Trophoblast cell (in vitro differentiated cells and primary cell): Measurements from ENCODE around the gene DYRK3.

ENCODE experiments used
- DNase-seq, 2 donors: peaks; one replicate each; pipeline ENCODE4 v3.0.0-alpha.2; 2016
- H2AFZ ChIP-seq: 2 replicates; pipeline ENCODE4 v1.6.1; 2013; ENCODE audit warnings: low read length, moderate library complexity, mild to moderate bottlenecking; ENCODE audit not compliant: insufficient read depth, poor library complexity
- H2AK5ac ChIP-seq: 2 replicates; pipeline ENCODE4 v1.6.1; 2013; ENCODE audit warnings: mild to moderate bottlenecking, low read length
- H2BK120ac ChIP-seq: 2 replicates; pipeline ENCODE4 v1.6.1; 2013; ENCODE audit warnings: low read length, mild to moderate bottlenecking, moderate library complexity; ENCODE audit not compliant: insufficient read depth, poor library complexity
- H2BK12ac ChIP-seq: 2 replicates; pipeline ENCODE4 v1.6.1; 2013; ENCODE audit warnings: mild to moderate bottlenecking, low read length, moderate library complexity
- H2BK5ac ChIP-seq: 2 replicates; pipeline ENCODE4 v1.6.1; 2013; ENCODE audit warnings: low read length, low read depth, moderate library complexity, mild to moderate bottlenecking; ENCODE audit not compliant: poor library complexity
- H3K14ac ChIP-seq: 2 replicates; pipeline ENCODE4 v1.6.1; 2013; ENCODE audit warnings: mild to moderate bottlenecking, low read length
- H3K18ac ChIP-seq: 2 replicates; pipeline ENCODE4 v1.6.1; 2013; ENCODE audit warnings: mild to moderate bottlenecking, low read length
- H3K23ac ChIP-seq: 2 replicates; pipeline ENCODE4 v1.6.1; 2013; ENCODE audit warnings: low read length
- H3K27ac ChIP-seq: 2 replicates; pipeline ENCODE4 v1.5.1; 2013; ENCODE audit warnings: low read depth, mild to moderate bottlenecking, inconsistent platforms, low read length, moderate library complexity
- H3K27me3 ChIP-seq: 2 replicates; pipeline ENCODE4 v1.6.1; 2013; ENCODE audit warnings: inconsistent platforms, mild to moderate bottlenecking, low read length, moderate library complexity; ENCODE audit not compliant: insufficient read depth
- H3K36me3 ChIP-seq, 2 experiments: 1 replicate in 1 of 2; 2 replicates in 1 of 2; pipeline ENCODE4 v1.6.1; 2013; ENCODE audit warnings: low read length in 2 of 2, mild to moderate bottlenecking in 2 of 2, moderate library complexity in 1 of 2; ENCODE audit not compliant: insufficient read depth in 2 of 2, control insufficient read depth in 1 of 2
- H3K4ac ChIP-seq: 2 replicates; pipeline ENCODE4 v1.6.1; 2013; ENCODE audit warnings: low read depth, mild to moderate bottlenecking, low read length, moderate library complexity
- H3K4me1 ChIP-seq, 2 experiments: 1 replicate in 1 of 2; 2 replicates in 1 of 2; pipeline ENCODE4 v1.6.1; 2013; ENCODE audit warnings: low read length in 2 of 2, mild to moderate bottlenecking in 2 of 2, moderate library complexity in 1 of 2; ENCODE audit not compliant: insufficient read depth in 2 of 2, control insufficient read depth in 1 of 2
- H3K4me2 ChIP-seq: 2 replicates; pipeline ENCODE4 v1.6.1; 2013; ENCODE audit warnings: inconsistent platforms, mild to moderate bottlenecking, low read length, moderate library complexity
- H3K4me3 ChIP-seq: 2 replicates; pipeline ENCODE4 v1.5.1; 2013; ENCODE audit warnings: mild to moderate bottlenecking, low read depth, low read length, inconsistent platforms
- H3K79me1 ChIP-seq: one replicate; pipeline ENCODE4 v1.6.1; 2013; ENCODE audit warnings: low read length
- H3K79me2 ChIP-seq: 2 replicates; pipeline ENCODE4 v1.6.1; 2013; ENCODE audit warnings: low read length, mild to moderate bottlenecking; ENCODE audit not compliant: control insufficient read depth, insufficient read depth, poor library complexity
- H3K9ac ChIP-seq: 2 replicates; pipeline ENCODE4 v1.6.1; 2013; ENCODE audit warnings: mild to moderate bottlenecking, low read length
- H3K9me3 ChIP-seq: 2 replicates; pipeline ENCODE4 v1.6.1; 2013; ENCODE audit warnings: low read depth, mild to moderate bottlenecking, control low read depth, inconsistent platforms, low read length; ENCODE audit not compliant: insufficient read depth
- H4K12ac ChIP-seq: 2 replicates; pipeline ENCODE4 v1.6.1; 2013; ENCODE audit warnings: low read depth, mild to moderate bottlenecking, low read length, moderate library complexity
- H4K8ac ChIP-seq: 2 replicates; pipeline ENCODE4 v1.6.1; 2013; ENCODE audit warnings: low read depth, mild to moderate bottlenecking, low read length, moderate library complexity
- H4K91ac ChIP-seq: one replicate; pipeline ENCODE4 v1.6.1; 2013; ENCODE audit warnings: low read depth, mild to moderate bottlenecking, low read length, moderate library complexity
- WGBS: extraction: QIAGEN DNeasy Blood & Tissue Kit; methylation state at CpG from one replicate; pipeline ENCODE4 v1.1.7; 2013; ENCODE audit warnings: missing lambda C conversion rate; ENCODE audit not compliant: insufficient read length, insufficient coverage; ENCODE audit errors: extremely low coverage; 5-methylcytosine and 5-hydroxymethylcytosine counted together

Gene DYRK3

DNA sequence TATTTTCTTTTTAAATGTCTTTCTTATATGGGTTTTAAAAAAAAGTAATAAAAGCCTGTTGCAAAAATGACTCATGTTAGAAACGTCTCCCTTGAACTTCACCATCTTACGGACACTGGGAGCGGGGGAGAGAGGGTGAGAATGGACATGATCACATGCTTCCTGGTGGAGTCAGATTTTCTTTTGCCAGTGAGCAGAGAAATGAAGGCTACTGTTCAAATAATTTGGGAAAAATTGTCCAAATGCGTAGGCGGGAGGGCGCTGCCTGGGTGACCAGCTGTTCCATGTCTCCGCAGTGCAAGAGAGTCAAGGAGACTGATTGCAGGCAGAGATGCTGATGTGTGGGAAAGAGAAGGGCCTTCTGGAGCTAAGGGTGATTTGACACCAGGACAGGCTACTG is 46.1 kb upstream of the DYRK3 start:
- H3K79me2 ChIP-seq, result no peaks in the 10 kb centered on the region
- H4K91ac ChIP-seq, result no peak overlapping the region
- peaks cover 9 to 11% of the 10 kb centered on the region in 2 experiments for H3K36me3 ChIP-seq
- H3K4me2 ChIP-seq, result no peak overlapping the region
- H3K4ac ChIP-seq, result no peak overlapping the region
- H3K79me1 ChIP-seq, result no peaks in the 10 kb centered on the region
- H3K9ac ChIP-seq, result no peak overlapping the region
- no peak overlapping the region for H2BK12ac ChIP-seq
- no peak overlapping the region for H2AFZ ChIP-seq
- no peak overlapping the region for H4K8ac ChIP-seq
- no CpG with 5 or more reads among the region's 7 CpGs for WGBS
- H4K12ac ChIP-seq, result no peak overlapping the region
- no peak overlapping the region for H3K4me3 ChIP-seq
- DNase-seq, result no peak
- no peak overlapping the region for H2AK5ac ChIP-seq
- H3K14ac ChIP-seq, result no peak overlapping the region
- no peaks in the 10 kb centered on the region for H3K27me3 ChIP-seq
- H3K27ac ChIP-seq, result no peak overlapping the region
- no peak overlapping the region for H2BK5ac ChIP-seq
- no peaks in the 10 kb centered on the region for H3K4me1 ChIP-seq
- peaks cover 4% of the 10 kb centered on the region for H3K9me3 ChIP-seq
- H3K23ac ChIP-seq, result no peak overlapping the region
- no peak overlapping the region for H3K18ac ChIP-seq
- H2BK120ac ChIP-seq, result no peak overlapping the region

DNA sequence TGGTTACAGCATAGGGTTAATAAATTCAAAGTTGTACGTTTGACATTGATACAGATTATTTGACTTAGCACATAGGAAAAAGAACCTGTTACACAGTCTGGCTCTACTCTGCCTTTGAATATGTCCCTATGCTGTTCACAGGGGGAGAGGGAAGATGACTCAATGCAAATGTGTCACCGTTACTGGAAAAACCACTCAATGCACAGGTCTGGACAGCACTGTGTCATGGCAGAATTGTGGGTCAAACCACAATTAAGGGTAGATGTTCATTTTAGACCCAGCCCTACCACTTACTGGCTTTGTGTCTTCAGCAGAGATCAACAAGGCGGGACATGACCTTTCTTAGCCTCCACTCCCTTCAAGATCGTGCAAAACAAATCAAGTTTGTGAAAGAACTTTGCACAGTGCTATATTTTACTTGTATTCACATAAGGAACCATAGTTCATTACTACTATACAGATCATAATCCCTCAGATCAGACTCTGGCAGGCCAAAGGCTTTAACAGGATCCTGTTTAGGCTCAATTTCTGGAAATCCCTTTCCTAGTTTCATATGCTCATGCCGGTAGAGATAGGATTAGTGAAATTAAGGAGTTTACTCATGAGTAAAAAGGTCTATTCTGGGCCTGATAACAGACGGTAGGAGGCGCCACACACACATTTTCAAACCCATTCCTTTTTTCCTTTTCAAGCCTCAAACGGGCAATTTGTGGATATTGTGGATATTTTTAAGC is 45.1 kb upstream of the DYRK3 start:
- Histone ChIP-seq H3K9ac (no peak overlapping the region), H3K4ac (no peak overlapping the region), H3K4me2 (no peak overlapping the region), H2BK120ac (no peak overlapping the region), H3K79me1 (no peaks in the 10 kb centered on the region), H3K18ac (no peak overlapping the region), H2AFZ (no peak overlapping the region), H3K4me1 (no peaks in the 10 kb centered on the region), H2BK12ac (no peak overlapping the region), H4K12ac (no peak overlapping the region), H4K8ac (no peak overlapping the region), H3K79me2 (no peaks in the 10 kb centered on the region), H4K91ac (no peak overlapping the region), H2AK5ac (no peak overlapping the region), H3K4me3 (no peak overlapping the region), H3K23ac (no peak overlapping the region), H3K9me3 (peaks cover 2% of the 10 kb centered on the region), H3K27ac (no peak overlapping the region), H2BK5ac (no peak overlapping the region), H3K14ac (no peak overlapping the region), H3K27me3 (no peaks in the 10 kb centered on the region), H3K36me3 (peaks cover 9 to 16% of the 10 kb centered on the region in 2 experiments)
- no CpG with 5 or more reads among the region's 8 CpGs for WGBS
- peak; percentile 35 to 47 for DNase-seq

DNA sequence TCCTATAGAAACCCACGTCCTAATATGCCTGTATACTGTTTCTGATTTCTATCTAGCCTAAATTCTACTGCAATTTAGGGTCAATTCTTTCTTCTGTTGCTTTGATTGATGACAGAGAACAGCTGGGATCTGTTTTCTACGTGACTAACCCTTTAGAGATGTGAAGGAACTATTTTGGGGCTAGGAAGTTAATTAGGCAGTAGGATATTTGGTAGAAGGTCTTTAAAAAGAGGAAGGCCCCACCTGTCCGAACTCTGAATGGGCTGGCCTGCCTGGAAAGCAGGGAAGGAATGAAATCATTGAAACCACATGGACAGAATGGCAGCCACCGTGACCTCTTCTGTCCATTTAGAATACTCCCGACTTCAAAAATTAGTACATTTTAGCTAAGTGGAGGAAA is 44.1 kb upstream of the DYRK3 start:
- peaks cover 2% of the 10 kb centered on the region for H3K9me3 ChIP-seq
- no peaks in the 10 kb centered on the region for H3K79me1 ChIP-seq
- H3K4me1 ChIP-seq, result no peaks in the 10 kb centered on the region
- no peak overlapping the region for H4K12ac ChIP-seq
- no peak overlapping the region for H2BK5ac ChIP-seq
- H3K4ac ChIP-seq, result no peak overlapping the region
- no peak for DNase-seq
- H3K4me3 ChIP-seq, result no peak overlapping the region
- no peak overlapping the region for H4K91ac ChIP-seq
- no peak overlapping the region for H3K27ac ChIP-seq
- H3K23ac ChIP-seq, result no peak overlapping the region
- no peak overlapping the region for H3K9ac ChIP-seq
- no peak overlapping the region for H2AFZ ChIP-seq
- H3K14ac ChIP-seq, result no peak overlapping the region
- H3K36me3 ChIP-seq, result peaks cover 11 to 21% of the 10 kb centered on the region in 2 experiments
- no peaks in the 10 kb centered on the region for H3K79me2 ChIP-seq
- no peak overlapping the region for H4K8ac ChIP-seq
- no peaks in the 10 kb centered on the region for H3K27me3 ChIP-seq
- no peak overlapping the region for H3K4me2 ChIP-seq
- WGBS, result no CpG with 5 or more reads among the region's 5 CpGs
- no peak overlapping the region for H2AK5ac ChIP-seq
- no peak overlapping the region for H2BK120ac ChIP-seq
- H2BK12ac ChIP-seq, result no peak overlapping the region
- H3K18ac ChIP-seq, result no peak overlapping the region

DNA sequence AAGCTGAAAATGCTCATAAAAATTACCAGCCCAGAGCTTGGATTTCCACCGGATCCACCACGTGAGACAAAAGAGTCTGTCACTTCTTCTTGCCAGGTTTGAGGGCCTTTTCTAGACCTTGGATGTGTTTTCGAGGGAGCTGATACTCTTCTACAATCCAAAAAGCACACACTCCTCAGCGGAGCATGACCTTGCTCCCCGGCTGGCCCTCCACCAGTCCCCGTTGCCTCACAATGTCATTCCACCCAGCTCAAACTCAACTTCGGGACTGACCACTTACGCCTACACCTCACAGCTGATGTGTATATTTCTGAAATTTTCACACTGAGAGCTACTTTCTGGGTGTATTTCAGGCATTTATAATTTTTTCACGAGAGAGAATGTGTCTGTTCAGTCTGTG is 43.6 kb upstream of the DYRK3 start:
- no peak overlapping the region for H3K4ac ChIP-seq
- no peak overlapping the region for H2BK120ac ChIP-seq
- no peak overlapping the region for H3K4me3 ChIP-seq
- no peak overlapping the region for H2BK12ac ChIP-seq
- H3K36me3 ChIP-seq, result peaks cover 13 to 23% of the 10 kb centered on the region in 2 experiments
- H3K4me1 ChIP-seq, result no peaks in the 10 kb centered on the region
- WGBS, result no CpG with 5 or more reads among the region's 9 CpGs
- no peak for DNase-seq
- no peak overlapping the region for H3K4me2 ChIP-seq
- no peak overlapping the region for H4K91ac ChIP-seq
- H2AK5ac ChIP-seq, result no peak overlapping the region
- H3K18ac ChIP-seq, result no peak overlapping the region
- peaks cover 2% of the 10 kb centered on the region for H3K9me3 ChIP-seq
- no peak overlapping the region for H3K9ac ChIP-seq
- no peak overlapping the region for H2BK5ac ChIP-seq
- no peaks in the 10 kb centered on the region for H3K27me3 ChIP-seq
- no peak overlapping the region for H3K27ac ChIP-seq
- H2AFZ ChIP-seq, result no peak overlapping the region
- H3K79me2 ChIP-seq, result no peaks in the 10 kb centered on the region
- H3K23ac ChIP-seq, result no peak overlapping the region
- no peak overlapping the region for H4K12ac ChIP-seq
- H3K14ac ChIP-seq, result no peak overlapping the region
- no peaks in the 10 kb centered on the region for H3K79me1 ChIP-seq
- no peak overlapping the region for H4K8ac ChIP-seq
